Body of pancreas (tissue), 4 donors: ENCODE results near the gene CERCAM.

Source experiments
- CTCF ChIP-seq, 7 experiments: fragments of 450-650 bp in 4 of 7; fragments of 200-600 bp in 3 of 7; sonication (generic) in 3 of 7; IDR thresholded peaks; one replicate each; pipeline ENCODE4 v1.5.1; 2016 to 2019; ENCODE audit warnings: antibody characterized with exemption in 7 of 7
- POLR2A ChIP-seq, 3 donors: fragments of 450-650 bp; IDR thresholded peaks; one replicate each; pipeline ENCODE4 v1.6.1; 2016; ENCODE audit warnings: antibody characterized with exemption in 3 of 3, mild to moderate bottlenecking in 2 of 3

GRCh38 chr9:128475867-128476266 lies 55.2 kb downstream of the CERCAM start:
- TF ChIP-seq CTCF (IDR thresholded peaks at IDR 0.05) (no peak), POLR2A (IDR thresholded peaks at IDR 0.05) (no peak)
